HG03159 (cell line): ENCODE data around the gene SSH2.
"Not testable (repeated sequence)": the region's sequence is repeated elsewhere in the genome, so short reads cannot be mapped to it uniquely, and the experiment has no call there.

Source experiments
- ATAC-seq: cut with Tn5 transposase; IDR thresholded peaks from one replicate; pipeline ENCODE4 v1.9.1; 2021; ENCODE audit warnings: mild to moderate bottlenecking, moderate library complexity; ENCODE audit not compliant: unreplicated experiment

The SSH2 gene

GRCh38 chr17:29789196-29790170 is 140.5 kb downstream of the SSH2 start:
- no peak for ATAC-seq

- no peak for ATAC-seq
Observed at GRCh38 chr17:29787995-29788394, 142.0 kb downstream of the SSH2 start.

GRCh38 chr17:29782917-29783316 is 147.1 kb downstream of the SSH2 start:
- no peak for ATAC-seq

- not testable (repeated sequence) for ATAC-seq
Observed at GRCh38 chr17:29779812-29780190, 150.2 kb downstream of the SSH2 start.

- ATAC-seq, result no peak
Observed at GRCh38 chr17:29778956-29779811, 150.8 kb downstream of the SSH2 start.

- ATAC-seq, result no peak
Observed at GRCh38 chr17:29777663-29778062, 152.4 kb downstream of the SSH2 start.

- no peak for ATAC-seq
Observed at GRCh38 chr17:29776026-29776425, 154.0 kb downstream of the SSH2 start.

- no peak for ATAC-seq
Observed at GRCh38 chr17:29772981-29773380, 157.0 kb downstream of the SSH2 start.

GRCh38 chr17:29771546-29771945 is 158.5 kb downstream of the SSH2 start:
- no peak for ATAC-seq

GRCh38 chr17:29769225-29769624 is 160.8 kb downstream of the SSH2 start:
- ATAC-seq, result no peak

- ATAC-seq, result no peak
Observed at GRCh38 chr17:29766796-29767327, 163.2 kb downstream of the SSH2 start.

- no peak for ATAC-seq
Observed at GRCh38 chr17:29764748-29765147, 165.3 kb downstream of the SSH2 start.

- no peak for ATAC-seq
Observed at GRCh38 chr17:29764217-29764616, 165.8 kb downstream of the SSH2 start.

- no peak for ATAC-seq
Observed at GRCh38 chr17:29763273-29763672, 166.8 kb downstream of the SSH2 start.

GRCh38 chr17:29761040-29761761 is 168.8 kb downstream of the SSH2 start:
- ATAC-seq, result peak; percentile 79

- no peak for ATAC-seq
Observed at GRCh38 chr17:29760279-29761039, 169.6 kb downstream of the SSH2 start.

GRCh38 chr17:29758255-29758654 is 171.8 kb downstream of the SSH2 start:
- ATAC-seq, result no peak

- no peak for ATAC-seq
Observed at GRCh38 chr17:29757788-29758187, 172.2 kb downstream of the SSH2 start.

- no peak for ATAC-seq
Observed at GRCh38 chr17:29753845-29754439, 176.1 kb downstream of the SSH2 start.
